CD14-positive monocyte (primary cell): ENCODE results near the gene LRRC72. TPM values are rescaled to one million over a fixed set of nuclear protein-coding genes. Genes with fewer than 3 reads are reported as not detected.

ENCODE experiments used
- DNase-seq, 3 donors: peaks; one replicate each; pipeline ENCODE4 v3.0.0-alpha.2; 2011 to 2022
- H2AFZ ChIP-seq: 2 replicates; pipeline ENCODE4 v1.6.0; 2012; ENCODE audit warnings: mild to moderate bottlenecking, low read depth, low read length, inconsistent platforms; ENCODE audit not compliant: insufficient read depth, poor library complexity, severe bottlenecking
- H3K27ac ChIP-seq, 2 donors: 1 replicate in 1 of 2; 2 replicates in 1 of 2; pipeline ENCODE4 v1.5.1; 2012 to 2013; ENCODE audit warnings: low read length in 2 of 2, control low read depth in 1 of 2, inconsistent platforms in 1 of 2, low read depth in 1 of 2, mild to moderate bottlenecking in 1 of 2
- H3K27me3 ChIP-seq, 2 donors: one replicate each; pipeline versions ENCODE4 v1.6.0 to v1.6.1; 2011 to 2013; ENCODE audit warnings: low read length in 2 of 2; ENCODE audit not compliant: control insufficient read depth in 2 of 2, insufficient read depth in 2 of 2
- H3K36me3 ChIP-seq, 2 donors: replicated peaks in 1 of 2; 1 replicate in 1 of 2; 2 replicates in 1 of 2; pipeline versions ENCODE4 v1.5.1 to v1.6.1; 2012 to 2013; ENCODE audit warnings: low read length in 2 of 2, control low read depth in 1 of 2, inconsistent platforms in 1 of 2, mild to moderate bottlenecking in 1 of 2; ENCODE audit not compliant: insufficient read depth in 2 of 2, control insufficient read depth in 1 of 2
- H3K4me1 ChIP-seq, 2 donors: 1 replicate in 1 of 2; 2 replicates in 1 of 2; pipeline versions ENCODE4 v1.5.1 to v1.6.1; 2012 to 2013; ENCODE audit warnings: low read length in 2 of 2, control low read depth in 1 of 2, inconsistent platforms in 1 of 2, mild to moderate bottlenecking in 1 of 2, moderate library complexity in 1 of 2; ENCODE audit not compliant: insufficient read depth in 2 of 2, control insufficient read depth in 1 of 2
- H3K4me2 ChIP-seq: replicated peaks from 2 replicates; pipeline ENCODE3; 2012; ENCODE audit warnings: low read length, moderate library complexity, mild to moderate bottlenecking; ENCODE audit not compliant: poor library complexity, severe bottlenecking; ENCODE audit errors: extremely low read depth
- H3K4me3 ChIP-seq, 3 experiments: fragments of 200-600 bp in 1 of 3; sonication (generic) in 1 of 3; replicated peaks in 1 of 3; 1 replicate in 2 of 3; 2 replicates in 1 of 3; pipeline ENCODE4 v1.5.1; 2011 to 2013; ENCODE audit warnings: low read length in 3 of 3, mild to moderate bottlenecking in 3 of 3, control low read depth in 2 of 3, low read depth in 2 of 3, inconsistent platforms in 1 of 3, moderate library complexity in 1 of 3
- H3K79me2 ChIP-seq: 2 replicates; pipeline ENCODE4 v1.6.0; 2012; ENCODE audit warnings: mild to moderate bottlenecking, control low read depth, inconsistent platforms, low read length, moderate library complexity; ENCODE audit not compliant: insufficient read depth
- H3K9ac ChIP-seq: 2 replicates; pipeline ENCODE4 v1.6.0; 2017; ENCODE audit warnings: low read length, mild to moderate bottlenecking; ENCODE audit not compliant: insufficient read depth, poor library complexity, severe bottlenecking
- H3K9me3 ChIP-seq, 2 donors: replicated peaks in 1 of 2; 1 replicate in 1 of 2; 2 replicates in 1 of 2; pipeline versions ENCODE4 v1.5.1 to v1.6.1; 2012 to 2013; ENCODE audit warnings: low read length in 2 of 2, control low read depth in 1 of 2; ENCODE audit not compliant: control insufficient read depth in 1 of 2, insufficient read depth in 1 of 2
- H4K20me1 ChIP-seq: 2 replicates; pipeline ENCODE4 v1.6.0; 2012; ENCODE audit warnings: mild to moderate bottlenecking, low read length, control low read depth, moderate library complexity; ENCODE audit not compliant: insufficient read depth
- H3K27ac Mint-ChIP-seq, 7 donors: one replicate each; pipeline ENCODE4 v1.8.0; 2020; ENCODE audit warnings: mild to moderate bottlenecking in 7 of 7, mixed read lengths in 7 of 7, moderate library complexity in 6 of 7, inconsistent platforms in 2 of 7
- H3K27me3 Mint-ChIP-seq, 3 donors: one replicate each; pipeline ENCODE4 v1.8.0; 2021 to 2022; ENCODE audit warnings: low read depth in 3 of 3, mild to moderate bottlenecking in 3 of 3, mixed read lengths in 3 of 3, moderate library complexity in 3 of 3, inconsistent platforms in 1 of 3
- H3K36me3 Mint-ChIP-seq, 2 donors: one replicate each; pipeline ENCODE4 v1.8.0; 2020; ENCODE audit warnings: mixed read lengths in 2 of 2, inconsistent platforms in 1 of 2, mild to moderate bottlenecking in 1 of 2
- H3K4me1 Mint-ChIP-seq: one replicate; pipeline ENCODE4 v1.8.0; 2020; ENCODE audit warnings: mild to moderate bottlenecking, mixed read lengths
- H3K4me3 Mint-ChIP-seq, 2 donors: one replicate each; pipeline ENCODE4 v1.8.0; 2020; ENCODE audit warnings: mild to moderate bottlenecking in 2 of 2, mixed read lengths in 2 of 2, moderate library complexity in 1 of 2
- H3K9me3 Mint-ChIP-seq, 7 donors: one replicate each; pipeline ENCODE4 v1.8.0; 2020 to 2022; ENCODE audit warnings: mixed read lengths in 7 of 7, mild to moderate bottlenecking in 6 of 7, moderate library complexity in 6 of 7, inconsistent platforms in 2 of 7
- WGBS: methylation state at CpG from one replicate; pipeline ENCODE4 v1.1.5; 2013; ENCODE audit warnings: missing lambda C conversion rate; ENCODE audit not compliant: insufficient coverage; 5-methylcytosine and 5-hydroxymethylcytosine counted together
- intact Hi-C, 2 donors: fragments of 100-400 bp; cut with micrococcal nuclease; formaldehyde crosslinking; loops; one replicate each; pipeline versions ENCODE4 v1.15.0 to v1.15.1; 2023
- polyA plus RNA-seq, 3 donors: library from polyadenylated mRNA; depleted of rRNA in 1 of 3; unstranded in 2 of 3; stranded (reverse) in 1 of 3; fragments of 300-500 nt in 2 of 3; fragments of >200 nt in 1 of 3; fragmentation: Illumina TruSeq in 2 of 3; gene quantifications; 1 replicate in 2 of 3; 2 replicates in 1 of 3; pipeline ENCODE4 v1.2.3, GENCODE V29; 2012 to 2021
- TF ChIP-seq, protein P1 (sequence below): fragments of 200-600 bp; IDR thresholded peaks from one replicate; pipeline ENCODE4 v1.8.0; 2022; ENCODE audit warnings: antibody characterized with exemption, mild to moderate bottlenecking

Gene LRRC72
- polyA plus RNA-seq, 3 donors, result not detected

DNA sequence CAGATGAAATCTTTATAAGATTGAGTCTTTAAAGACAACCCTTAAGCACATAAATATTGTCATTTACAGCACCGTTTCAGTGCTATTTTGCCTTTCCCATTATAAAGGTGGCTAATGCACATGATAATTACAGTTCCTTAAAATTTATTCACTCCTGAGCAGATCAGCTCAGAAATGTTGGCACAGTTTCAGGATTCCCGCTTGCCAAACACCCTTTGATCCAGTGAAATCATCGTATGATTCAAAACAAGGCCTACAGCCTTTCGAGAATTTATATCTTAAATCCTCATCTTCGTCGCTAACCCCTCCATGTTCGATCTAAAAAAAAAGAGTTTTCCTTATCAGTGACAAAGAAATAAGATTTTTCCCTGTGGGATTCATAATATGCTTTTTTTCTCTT, 47.0 kb upstream of the LRRC72 start:
- H3K9ac ChIP-seq, result no peak overlapping the region
- TF ChIP-seq, protein P1, sequence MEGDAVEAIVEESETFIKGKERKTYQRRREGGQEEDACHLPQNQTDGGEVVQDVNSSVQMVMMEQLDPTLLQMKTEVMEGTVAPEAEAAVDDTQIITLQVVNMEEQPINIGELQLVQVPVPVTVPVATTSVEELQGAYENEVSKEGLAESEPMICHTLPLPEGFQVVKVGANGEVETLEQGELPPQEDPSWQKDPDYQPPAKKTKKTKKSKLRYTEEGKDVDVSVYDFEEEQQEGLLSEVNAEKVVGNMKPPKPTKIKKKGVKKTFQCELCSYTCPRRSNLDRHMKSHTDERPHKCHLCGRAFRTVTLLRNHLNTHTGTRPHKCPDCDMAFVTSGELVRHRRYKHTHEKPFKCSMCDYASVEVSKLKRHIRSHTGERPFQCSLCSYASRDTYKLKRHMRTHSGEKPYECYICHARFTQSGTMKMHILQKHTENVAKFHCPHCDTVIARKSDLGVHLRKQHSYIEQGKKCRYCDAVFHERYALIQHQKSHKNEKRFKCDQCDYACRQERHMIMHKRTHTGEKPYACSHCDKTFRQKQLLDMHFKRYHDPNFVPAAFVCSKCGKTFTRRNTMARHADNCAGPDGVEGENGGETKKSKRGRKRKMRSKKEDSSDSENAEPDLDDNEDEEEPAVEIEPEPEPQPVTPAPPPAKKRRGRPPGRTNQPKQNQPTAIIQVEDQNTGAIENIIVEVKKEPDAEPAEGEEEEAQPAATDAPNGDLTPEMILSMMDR, result no peak
- 98% methylated on average over 6 of the region's 7 CpGs for WGBS

DNA sequence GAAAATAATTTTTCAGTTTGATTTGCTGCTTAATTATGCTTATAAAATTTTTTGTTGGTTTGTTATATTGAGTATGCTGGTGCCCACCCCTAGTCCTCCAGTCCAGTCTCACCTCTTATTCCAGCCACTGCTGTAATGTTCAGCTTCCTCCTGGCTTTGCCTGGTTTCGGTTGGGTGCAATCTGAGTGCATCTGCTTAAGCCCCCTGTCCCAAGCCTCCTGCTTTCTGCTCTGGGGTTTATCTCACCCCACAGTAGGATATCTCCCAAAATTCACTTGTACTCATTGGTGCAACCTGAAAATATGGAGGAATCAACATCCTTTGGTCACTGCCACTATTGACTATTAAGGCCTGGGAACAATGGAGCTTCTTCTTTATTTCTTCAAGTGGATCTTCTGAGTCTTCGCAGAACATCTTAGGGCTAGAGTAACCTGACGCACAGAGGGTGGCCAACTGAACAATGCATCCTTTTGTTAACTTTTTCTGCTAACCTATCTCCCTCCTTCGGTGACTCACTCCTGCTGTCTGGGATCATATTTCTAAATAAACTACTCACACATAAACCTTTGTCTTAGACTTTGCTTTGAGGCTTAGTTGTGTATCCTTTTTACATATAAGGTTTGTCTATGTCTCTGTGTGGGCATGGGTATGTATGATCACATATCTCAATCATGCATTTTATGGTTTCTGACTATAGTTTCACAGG, 42.0 kb upstream of the LRRC72 start:
- no peak for DNase-seq
- Histone ChIP-seq H2AFZ (no peak overlapping the region), H3K9ac (no peak overlapping the region), H3K27me3 (no peaks in the 10 kb centered on the region), H3K4me1 (no peaks in the 10 kb centered on the region), H3K36me3 (no peaks in the 10 kb centered on the region), H3K4me2 (no peak overlapping the region), H3K27ac (no peak overlapping the region), H3K9me3 (no peaks in the 10 kb centered on the region), H3K4me3 (no peak overlapping the region), H3K79me2 (no peaks in the 10 kb centered on the region), H4K20me1 (no peaks in the 10 kb centered on the region)
- Mint-ChIP-seq H3K4me3 (no peak overlapping the region), H3K36me3 (no peaks in the 10 kb centered on the region), H3K27me3 (peaks cover 0 to 1% (median 0%) of the 10 kb centered on the region in 3 donors), H3K9me3 (no peaks in the 10 kb centered on the region), H3K4me1 (no peaks in the 10 kb centered on the region), H3K27ac (no peak overlapping the region)
- intact Hi-C loops, result no loop called here
- TF ChIP-seq, protein P1, result no peak
- 100% methylated on average over 3 of the region's 4 CpGs for WGBS

More for the DNA sequence above, 47.0 kb upstream of the LRRC72 start:
- Histone ChIP-seq H3K4me1 (no peaks in the 10 kb centered on the region), H3K79me2 (no peaks in the 10 kb centered on the region), H3K4me3 (no peak overlapping the region), H3K36me3 (no peaks in the 10 kb centered on the region), H4K20me1 (no peaks in the 10 kb centered on the region), H3K27ac (no peak overlapping the region), H3K27me3 (no peaks in the 10 kb centered on the region), H3K9me3 (no peaks in the 10 kb centered on the region), H2AFZ (no peak overlapping the region), H3K4me2 (no peak overlapping the region)
- Mint-ChIP-seq H3K9me3 (peaks cover 0 to 6% (median 2%) of the 10 kb centered on the region in 7 donors), H3K4me3 (no peak overlapping the region), H3K4me1 (no peaks in the 10 kb centered on the region), H3K36me3 (no peaks in the 10 kb centered on the region), H3K27ac (no peak overlapping the region), H3K27me3 (peaks cover 0 to 1% (median 0%) of the 10 kb centered on the region in 3 donors)
- DNase-seq, result no peak
- intact Hi-C loops, result no loop called here
